GM21381 (cell line): ENCODE data around the gene STUM.

Experiments
- ATAC-seq: cut with Tn5 transposase; IDR thresholded peaks from one replicate; pipeline ENCODE4 v1.9.1; 2021; ENCODE audit warnings: mild to moderate bottlenecking, moderate library complexity; ENCODE audit not compliant: unreplicated experiment

STUM gene

DNA sequence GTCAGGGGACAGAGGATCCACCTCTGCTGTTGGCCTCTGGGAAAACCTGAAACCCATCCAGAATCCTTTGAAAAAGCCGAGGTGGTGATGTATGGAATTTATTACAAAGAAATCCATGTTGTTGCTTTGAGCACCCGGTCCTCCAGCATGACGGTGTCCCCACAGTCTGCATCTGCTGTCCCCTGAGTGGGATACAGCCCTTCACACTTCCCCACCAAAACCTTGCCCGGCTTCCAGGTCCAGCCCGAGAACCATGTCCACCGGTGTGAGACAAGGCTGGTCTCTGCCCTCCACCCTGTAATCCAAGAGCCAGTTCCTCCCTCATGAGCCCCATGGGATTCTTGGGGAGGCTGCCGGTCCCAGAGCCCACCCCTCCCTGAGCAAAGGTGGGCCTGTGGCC is 70.5 kb downstream of the STUM start:
- ATAC-seq: no peak

DNA sequence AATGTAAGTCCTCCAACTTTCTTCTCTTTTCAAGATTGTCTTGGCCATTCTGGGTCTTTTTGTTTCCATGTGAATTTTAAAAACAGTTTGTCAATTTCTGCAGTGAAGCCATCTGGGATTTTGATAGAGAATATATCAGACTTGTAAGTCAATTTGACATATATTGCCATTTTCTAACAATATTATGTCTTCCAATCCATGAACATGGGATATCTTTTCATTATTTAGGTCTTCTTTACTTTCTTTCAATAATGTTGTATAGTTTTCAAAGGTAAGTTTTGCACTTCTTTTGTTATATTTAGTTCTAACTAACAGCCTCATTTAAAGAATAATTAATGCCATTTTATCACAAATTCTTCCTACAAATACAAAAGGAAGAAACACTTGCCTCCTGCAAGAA is 73.4 kb downstream of the STUM start:
- ATAC-seq: no peak

DNA sequence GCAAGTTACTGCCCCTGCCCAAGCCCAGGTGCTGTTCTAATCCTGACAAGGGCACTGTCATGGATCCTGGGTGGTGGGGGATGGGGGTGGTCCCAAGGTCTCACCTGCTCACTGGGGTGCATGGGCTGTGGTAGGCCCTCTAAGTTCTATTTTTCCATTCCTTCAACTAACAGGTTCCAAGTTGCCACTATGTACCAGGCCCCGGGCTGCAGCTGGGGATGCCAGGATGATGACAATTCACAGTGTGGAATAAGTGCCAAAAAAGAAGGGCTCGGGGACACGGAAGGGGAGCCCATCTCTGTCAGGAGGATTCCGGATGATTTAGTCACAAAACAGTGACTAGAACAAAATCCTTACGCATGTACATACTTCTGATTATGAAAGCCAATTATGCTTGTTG is 76.0 kb downstream of the STUM start:
- ATAC-seq: no peak

DNA sequence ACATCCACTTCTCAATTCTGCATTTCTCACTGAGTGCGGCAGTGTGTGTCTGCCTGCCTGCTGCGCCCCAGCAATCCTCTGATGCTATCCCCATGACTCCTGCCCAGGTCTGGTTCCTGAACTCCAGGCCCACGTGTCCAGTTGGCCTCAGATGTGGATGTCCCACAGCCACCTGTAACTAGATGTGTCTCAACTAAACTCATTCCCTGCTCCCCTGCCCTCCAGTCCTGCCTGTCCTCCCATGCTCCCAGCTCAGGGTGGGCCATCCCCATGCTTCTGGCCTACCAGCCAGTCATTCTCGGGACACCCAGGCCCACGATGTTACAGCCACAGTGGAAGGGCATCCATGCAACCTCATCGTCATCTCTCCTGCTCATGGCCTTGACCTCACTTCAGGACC is 76.8 kb downstream of the STUM start:
- ATAC-seq: no peak

DNA sequence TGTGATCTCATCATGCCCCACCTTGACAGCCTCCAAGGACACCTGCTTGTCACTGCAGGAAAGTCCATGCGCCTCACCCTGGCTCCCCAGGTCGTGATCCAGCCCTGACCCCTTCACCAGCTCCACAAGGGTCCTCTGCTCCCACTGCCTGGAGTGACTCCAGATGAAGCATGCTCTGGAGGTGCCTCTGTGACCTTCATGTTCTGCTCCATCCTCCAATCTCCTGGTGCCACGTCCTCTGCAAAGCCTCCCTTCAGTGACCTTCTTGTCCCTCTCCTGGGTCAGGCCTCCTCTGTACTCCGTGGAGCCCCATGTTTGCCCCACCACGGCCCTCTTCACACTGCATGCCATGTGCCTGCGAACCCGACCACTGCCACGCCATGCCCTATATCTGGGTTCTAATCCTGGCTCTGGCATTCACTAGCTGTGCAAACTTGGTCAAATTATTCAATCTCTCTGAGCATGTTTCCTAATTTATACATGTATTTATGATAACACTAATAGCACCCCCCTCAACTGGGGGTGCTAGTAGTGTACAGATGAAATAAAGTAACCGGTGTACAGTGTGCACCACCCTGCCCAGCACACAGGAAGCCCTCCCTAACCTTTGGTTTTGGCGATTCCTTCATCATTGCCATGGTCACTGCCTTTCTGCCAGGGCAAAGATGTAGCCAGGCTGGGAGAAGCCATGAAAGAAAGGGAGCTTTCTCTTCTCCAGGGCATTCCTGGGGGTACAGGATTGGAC is 77.4 kb downstream of the STUM start:
- ATAC-seq: peak; percentile 35

DNA sequence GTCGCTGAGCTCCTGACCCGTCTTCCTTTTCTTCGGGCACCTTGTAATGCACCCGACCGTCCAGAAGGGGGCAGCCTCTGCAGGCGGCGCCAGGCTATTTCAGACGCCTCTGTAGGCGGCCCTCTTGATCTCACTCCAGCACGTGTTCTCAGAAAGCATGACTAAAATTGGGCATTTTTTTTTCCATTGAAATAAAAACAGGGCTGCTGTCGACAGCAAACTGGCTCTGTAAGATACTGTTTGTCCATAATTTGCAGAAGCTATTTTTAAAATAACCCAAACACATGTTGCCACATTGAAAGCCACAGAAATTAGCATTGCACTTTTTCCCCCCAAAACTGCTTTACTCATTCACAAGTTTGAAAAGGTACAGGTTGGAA is 78.0 kb downstream of the STUM start:
- peak; percentile 79 for ATAC-seq

DNA sequence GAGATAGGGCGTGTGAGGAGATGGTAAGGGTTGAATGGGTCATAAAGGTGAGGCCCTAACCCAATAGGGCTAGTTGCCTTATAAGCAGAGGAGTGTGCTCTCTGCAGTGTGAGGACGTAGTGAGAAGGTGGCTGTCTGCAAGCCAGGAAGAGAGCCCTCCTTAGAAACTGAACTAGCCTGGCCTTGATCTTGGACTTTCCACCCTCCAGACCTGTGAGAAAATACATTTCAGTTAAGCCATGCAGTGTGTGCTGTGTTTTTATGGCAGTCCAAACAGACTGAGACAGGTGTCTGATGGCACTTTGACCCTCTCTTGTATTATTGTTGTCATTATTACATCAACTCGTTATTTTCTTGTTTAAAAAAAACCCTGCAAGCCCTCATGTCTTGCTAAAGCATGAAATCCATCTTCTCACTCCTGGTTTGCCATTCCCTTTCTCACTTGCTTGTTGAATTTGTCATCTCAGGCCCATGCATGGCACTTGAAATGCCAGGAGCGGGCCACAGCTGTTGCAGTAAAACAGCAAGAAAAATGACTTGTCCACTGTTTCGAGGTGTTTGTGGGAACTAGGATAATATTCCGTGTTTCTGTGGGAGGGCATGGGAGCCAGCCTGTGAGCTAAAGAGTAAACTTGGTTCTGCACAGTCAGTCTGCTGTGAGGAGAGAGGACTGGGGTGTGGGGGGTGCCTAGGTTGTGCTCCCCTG is 78.6 kb downstream of the STUM start:
- ATAC-seq: no peak

DNA sequence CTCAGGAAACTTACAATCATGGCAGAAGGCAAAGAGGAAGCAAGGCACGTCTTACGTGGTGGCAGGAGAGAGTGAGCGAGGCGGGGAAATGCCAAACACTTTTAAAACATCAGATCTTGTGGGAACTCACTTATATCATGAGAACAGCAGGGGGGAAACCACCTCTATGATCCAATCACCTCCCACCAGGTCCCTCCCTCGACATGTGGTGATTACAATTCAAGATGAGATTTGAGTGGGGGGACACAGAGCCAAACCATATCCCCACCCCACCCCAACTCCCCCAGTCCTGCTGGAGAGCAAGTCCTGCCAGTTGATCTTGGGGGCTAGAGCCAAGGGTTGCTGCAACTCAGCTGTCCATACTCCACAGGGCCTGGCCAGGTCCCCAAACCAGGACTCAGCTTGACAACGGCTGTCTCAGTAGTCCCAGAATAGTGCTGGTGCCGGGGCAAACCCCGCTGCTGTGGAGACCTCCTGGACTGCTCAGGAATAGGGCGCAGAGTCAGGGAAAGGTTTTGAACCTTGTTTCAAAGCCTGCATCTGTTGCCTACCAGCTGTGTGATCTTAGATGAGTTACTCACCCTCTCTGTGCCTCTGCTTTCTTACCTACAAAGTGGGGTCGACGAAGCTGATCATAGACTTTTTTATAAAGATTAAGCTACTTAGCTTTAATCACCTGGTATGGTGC is 79.5 kb downstream of the STUM start:
- no peak for ATAC-seq

DNA sequence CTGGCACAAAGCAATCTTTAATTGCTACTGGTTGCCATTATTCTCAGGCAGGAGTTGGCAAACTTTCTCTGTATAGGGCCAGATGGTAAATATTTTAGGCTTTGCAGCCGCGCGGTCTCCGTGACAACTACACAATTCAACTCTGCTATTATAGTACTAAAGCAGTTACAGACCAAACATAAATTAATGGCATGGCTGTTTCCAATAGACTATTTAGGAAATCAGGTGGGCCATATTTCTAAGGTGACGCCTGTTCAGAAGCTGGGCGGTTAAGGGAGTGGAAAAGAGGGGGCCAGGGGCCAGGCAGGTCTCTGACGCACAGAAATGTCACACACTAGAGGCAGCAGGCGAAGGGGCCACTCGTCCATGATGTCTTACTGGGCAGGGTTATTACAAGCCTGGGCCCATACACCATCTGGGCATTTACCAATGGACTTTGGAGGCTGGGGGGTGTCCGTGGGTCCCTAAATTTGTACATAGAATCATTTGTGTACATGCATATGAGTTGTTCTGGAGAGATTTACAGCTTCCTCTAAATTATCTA is 80.1 kb downstream of the STUM start:
- no peak for ATAC-seq

DNA sequence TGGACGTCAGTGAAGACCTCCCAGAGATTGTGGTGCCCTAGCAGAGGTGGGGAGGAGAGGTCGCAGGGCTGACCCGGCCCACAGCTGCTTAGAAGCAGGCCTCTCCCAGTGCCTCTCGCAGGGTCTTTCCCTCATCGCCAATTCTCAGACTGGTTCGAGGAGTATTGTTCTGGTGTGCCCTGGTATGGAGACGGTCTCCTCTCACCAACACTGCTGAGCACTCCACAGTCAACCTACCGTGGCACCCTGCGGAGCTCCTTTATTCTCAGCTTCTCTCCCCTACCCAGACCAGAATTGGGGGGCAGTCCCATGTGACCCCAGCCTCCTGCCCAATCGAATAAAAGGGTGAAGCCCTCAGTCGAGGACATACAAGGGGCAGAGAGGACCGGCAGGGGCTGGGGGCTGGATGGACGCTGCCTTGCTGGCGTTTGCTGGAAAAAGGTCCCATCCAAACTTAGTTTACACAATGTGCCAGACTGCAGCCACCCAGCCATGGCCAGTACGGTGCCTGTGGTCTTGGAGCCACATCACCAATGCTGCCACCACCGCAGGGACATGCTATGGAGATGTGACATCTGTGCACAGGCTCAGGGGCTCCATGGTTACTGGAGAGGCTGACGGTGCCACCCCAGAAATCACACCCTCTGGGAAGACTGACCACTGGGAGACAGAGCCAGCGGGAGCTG is 80.8 kb downstream of the STUM start:
- no peak for ATAC-seq

DNA sequence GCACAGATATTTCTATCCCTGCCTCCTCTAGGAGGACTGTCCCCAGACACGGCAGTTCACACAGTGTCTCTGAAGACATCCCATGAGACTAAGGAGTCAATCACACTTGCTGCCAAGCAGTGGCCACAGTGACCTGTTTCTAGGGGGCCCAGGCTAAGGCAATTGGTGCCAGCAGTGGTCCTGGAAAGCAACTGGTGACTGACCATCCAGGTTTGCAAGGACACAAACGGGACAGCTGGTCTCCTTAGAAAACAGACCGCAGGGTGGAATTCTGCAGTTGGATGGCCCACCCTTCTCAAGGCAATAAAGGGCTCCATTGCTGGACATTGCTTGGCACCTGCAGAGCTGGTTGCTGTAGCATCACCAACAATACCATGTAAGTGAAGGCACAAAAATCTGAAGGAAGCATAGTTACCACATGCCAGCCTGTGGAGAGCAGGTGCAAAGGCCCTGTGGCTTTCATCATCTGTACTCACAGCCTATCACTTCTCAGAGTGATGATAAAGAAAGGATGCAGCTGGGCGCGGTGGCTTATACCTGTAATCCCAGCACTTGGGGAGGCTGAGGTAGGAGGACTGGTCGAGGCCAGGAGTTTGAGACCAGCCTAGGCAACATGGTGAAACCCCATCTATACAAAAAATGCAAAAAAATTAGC is 81.5 kb downstream of the STUM start:
- ATAC-seq: no peak

DNA sequence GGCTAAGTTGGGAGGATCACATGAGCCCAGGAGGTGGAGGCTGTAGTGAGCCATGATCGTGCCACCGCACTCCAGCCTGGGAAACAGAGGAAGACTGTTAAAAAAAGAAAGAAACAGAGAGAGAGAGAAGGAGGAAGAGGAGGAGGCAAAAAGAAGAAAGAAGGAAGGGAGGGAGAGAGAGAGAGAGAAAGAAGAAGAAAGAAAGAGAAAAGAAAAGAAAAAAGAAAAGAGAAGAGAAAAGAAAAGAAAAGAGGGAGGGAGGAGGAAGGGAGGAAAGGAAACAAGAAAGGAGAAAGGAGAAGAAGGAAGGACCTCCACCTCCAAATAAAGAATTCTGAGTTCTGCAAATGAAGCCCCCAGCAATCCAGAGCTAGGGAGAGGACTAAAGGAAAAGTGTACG is 82.0 kb downstream of the STUM start:
- ATAC-seq: no peak

DNA sequence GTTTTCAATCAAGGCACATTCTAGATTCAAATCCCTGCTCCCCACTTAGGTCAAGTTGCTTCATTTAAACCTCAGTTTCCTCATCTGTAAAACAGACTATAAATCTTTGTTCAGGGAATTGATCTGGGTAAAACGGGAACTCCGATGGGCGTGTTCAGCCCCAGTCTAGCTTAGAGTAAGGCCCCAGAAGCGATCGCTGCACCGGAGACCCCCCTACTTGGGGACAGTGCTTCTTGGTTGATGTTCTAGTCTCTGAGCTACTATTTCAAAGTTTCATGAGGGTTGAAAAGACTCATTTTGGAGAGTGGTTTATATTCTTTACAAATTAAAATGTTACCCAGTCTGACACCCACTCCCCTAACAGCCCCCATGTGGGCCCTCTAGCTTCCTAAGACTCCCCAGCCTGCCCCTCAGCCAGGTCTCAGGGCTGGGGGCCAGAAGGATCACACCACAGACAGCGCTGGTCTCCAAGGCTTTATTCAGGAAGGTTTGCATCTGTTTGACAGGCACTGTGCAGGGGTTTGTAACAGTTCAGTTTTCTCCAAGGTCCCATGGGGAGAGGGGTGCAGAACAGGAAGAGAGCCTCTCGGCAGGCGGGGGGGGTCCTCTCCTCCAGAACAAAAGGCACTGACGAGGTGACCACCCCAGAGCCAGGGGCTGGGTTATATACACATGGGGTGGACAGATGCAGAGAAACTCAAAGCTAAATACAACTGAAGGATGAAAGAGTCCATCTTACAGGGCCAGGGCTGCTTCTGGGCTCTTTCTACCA is 82.9 kb downstream of the STUM start:
- no peak for ATAC-seq

DNA sequence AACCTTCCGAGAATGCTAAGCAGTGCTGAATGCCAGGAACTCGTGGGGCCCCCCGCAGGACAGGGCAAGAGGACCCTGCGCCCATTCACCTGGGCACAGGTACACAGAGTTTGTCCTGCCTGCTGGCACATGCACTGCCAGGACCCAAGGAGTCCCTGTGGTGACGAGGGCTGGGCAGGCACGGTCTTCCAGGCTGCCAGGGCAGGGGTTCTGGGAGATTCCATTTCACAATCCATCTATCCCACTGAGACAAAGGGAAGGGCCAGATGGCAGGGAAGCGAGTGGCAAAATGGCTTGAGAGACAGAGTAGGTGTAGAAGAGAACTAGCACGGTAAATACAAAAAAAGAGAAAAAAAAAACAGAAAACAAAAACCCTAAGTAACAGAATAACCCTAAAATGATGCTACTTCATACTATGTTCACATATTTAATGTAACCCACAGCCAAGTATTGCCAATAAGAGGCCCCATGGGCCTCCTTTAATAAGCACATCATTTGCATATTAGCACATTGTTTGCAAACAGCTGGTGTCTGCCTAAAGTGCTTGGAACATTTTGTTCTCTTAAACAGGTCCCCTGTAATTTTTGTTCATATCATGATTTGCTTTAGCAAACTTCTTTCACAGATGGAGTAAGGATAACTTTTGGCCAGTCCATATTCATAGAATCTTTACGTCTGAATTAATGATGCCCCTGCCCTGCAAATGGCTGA is 83.8 kb downstream of the STUM start:
- ATAC-seq: no peak

DNA sequence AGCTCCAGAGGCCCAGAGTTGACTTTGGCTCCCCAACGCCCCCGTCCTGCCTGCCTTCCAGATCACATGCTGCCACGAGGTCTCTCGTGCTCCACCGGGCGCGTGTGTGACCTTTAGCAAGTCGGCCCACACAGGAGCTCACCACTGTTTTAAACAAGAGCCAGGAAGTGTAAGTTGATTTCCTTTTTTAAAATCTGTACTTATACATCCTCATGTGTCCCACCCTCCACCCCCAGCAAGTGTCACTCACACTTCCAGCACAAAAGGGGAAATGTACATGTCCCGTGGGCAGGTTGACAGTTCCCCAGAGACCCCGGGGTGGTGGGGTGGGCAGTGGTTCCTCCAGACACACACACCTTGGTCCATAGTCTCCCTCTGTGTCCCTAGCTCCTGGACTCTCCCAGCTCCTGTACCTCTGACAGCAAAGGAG is 84.4 kb downstream of the STUM start:
- ATAC-seq: no peak

DNA sequence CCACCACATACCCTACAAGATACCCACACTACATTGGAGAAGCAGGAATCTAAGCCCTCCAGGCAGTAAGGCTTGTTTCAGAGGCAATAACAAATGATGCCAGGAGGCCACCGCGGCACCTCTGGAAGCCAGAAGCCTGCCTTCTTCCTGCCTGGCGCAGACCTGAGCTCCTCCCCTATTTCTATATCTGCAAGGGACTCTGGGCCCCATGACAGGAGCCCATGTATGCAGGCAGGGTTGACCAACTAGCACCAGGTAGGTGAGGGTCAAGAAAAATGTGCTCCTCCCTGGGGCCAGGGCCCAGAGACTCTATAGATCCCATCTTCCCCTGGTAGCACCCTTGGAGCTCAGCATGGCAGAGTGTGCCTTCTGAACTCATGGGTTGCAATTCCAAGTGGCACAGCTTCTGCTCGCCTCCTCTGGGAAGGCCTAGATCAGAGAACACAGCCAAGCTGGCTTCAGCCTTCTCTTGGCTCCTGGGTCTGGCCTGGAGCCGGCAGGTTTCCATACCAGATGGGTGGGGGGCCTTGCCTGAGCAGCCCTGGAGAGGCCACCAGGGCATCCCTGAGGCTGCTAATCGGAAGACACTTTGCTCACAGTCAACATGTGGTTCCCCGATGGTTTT is 85.1 kb downstream of the STUM start:
- ATAC-seq: no peak

DNA sequence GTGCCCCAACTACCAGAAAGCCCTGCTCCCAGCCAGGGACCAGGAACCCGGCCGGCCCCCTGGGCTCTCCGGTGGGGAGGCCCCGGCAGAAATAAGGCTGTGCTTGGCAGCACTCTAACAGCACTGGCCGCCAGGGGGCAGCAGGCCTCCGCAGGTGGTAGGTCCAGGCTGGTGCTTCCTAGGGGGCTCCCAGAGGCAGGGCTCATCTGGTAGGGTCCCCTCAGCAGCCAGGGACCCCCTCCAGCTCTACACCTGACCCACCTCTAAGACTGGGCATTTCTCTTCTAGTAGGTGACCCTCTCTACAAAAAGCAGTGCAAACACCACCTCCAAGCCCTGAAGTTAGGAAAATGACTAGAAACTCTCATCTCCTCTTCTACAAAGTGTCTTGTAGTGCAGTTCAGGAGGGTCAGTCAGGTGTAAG is 85.6 kb downstream of the STUM start:
- peak; percentile 79 for ATAC-seq

DNA sequence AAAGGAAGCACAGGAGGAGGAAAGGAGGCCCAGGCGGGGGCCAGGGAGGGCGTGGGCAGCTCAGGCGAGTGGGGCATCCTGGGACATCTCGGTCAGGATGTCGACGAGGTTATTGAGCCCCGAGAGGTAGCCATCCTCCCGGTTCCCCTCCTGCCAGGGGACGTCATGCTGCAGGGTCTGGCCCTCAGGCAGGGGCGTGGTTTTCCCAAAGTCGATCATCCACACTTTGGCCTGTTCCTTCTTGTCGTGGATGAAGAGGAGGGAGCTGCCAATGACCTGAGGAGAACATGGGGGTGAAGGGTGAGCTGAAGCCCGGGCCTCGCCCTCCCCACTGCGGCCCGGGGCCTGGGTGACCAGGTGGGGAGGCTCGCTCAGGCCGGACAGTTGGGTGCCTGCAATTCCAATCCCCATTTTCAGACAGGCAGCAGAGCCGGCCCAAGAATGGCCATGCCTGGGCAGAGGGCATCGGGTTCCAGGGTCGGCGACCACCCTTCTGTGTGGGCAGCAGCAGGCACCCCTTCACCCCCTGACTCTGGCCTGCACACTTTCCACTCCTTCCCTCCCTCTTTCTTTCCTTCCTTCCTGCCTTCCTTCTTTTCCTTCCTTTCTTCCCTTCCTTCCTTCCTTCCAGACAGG is 86.2 kb downstream of the STUM start:
- no peak for ATAC-seq
